ENCODE results near the gene FOXD3. TPM values are rescaled to one million over a fixed set of nuclear protein-coding genes. Genes with fewer than 3 reads are reported as not detected.

Gene FOXD3
- total and polyA plus RNA-seq, 2 experiments from 2014 or later: not detected

DNA sequence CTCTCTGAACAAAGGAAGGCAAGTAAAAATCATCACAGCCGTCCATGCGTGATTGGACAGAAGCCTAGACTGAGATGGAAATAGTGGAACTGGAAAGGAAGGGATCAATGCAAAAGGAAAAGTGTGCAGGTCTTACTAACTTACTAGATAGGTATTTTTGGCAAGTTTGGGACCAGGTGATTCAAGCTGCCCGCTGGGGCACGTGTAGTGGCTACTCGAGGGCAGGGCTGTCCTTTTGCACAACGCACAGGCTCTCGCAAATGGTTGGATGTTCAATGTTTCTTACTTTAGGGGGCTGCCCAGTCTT is 44.5 kb downstream of the FOXD3 start:
- TF ChIP-seq, protein P1, sequence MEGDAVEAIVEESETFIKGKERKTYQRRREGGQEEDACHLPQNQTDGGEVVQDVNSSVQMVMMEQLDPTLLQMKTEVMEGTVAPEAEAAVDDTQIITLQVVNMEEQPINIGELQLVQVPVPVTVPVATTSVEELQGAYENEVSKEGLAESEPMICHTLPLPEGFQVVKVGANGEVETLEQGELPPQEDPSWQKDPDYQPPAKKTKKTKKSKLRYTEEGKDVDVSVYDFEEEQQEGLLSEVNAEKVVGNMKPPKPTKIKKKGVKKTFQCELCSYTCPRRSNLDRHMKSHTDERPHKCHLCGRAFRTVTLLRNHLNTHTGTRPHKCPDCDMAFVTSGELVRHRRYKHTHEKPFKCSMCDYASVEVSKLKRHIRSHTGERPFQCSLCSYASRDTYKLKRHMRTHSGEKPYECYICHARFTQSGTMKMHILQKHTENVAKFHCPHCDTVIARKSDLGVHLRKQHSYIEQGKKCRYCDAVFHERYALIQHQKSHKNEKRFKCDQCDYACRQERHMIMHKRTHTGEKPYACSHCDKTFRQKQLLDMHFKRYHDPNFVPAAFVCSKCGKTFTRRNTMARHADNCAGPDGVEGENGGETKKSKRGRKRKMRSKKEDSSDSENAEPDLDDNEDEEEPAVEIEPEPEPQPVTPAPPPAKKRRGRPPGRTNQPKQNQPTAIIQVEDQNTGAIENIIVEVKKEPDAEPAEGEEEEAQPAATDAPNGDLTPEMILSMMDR (IDR thresholded peaks at IDR 0.05; ENCODE audit: low read depth, low read length): no peak
- DNase-seq (ENCODE audit: low read depth in 1 of 2, low spot score in 1 of 2): no peak
- no peaks in the 10 kb centered on the region for H3K36me3 ChIP-seq
- H3K4me3 ChIP-seq: peak overlapping the region; percentile 50
- no peaks in the 10 kb centered on the region for H3K4me1 ChIP-seq (ENCODE audit: low read depth)
- no peaks in the 10 kb centered on the region for H3K9me3 ChIP-seq (ENCODE audit: low read depth)
- H3K27ac ChIP-seq: peak overlapping the region; percentile 32
- no peaks in the 10 kb centered on the region for H3K27me3 ChIP-seq

DNA sequence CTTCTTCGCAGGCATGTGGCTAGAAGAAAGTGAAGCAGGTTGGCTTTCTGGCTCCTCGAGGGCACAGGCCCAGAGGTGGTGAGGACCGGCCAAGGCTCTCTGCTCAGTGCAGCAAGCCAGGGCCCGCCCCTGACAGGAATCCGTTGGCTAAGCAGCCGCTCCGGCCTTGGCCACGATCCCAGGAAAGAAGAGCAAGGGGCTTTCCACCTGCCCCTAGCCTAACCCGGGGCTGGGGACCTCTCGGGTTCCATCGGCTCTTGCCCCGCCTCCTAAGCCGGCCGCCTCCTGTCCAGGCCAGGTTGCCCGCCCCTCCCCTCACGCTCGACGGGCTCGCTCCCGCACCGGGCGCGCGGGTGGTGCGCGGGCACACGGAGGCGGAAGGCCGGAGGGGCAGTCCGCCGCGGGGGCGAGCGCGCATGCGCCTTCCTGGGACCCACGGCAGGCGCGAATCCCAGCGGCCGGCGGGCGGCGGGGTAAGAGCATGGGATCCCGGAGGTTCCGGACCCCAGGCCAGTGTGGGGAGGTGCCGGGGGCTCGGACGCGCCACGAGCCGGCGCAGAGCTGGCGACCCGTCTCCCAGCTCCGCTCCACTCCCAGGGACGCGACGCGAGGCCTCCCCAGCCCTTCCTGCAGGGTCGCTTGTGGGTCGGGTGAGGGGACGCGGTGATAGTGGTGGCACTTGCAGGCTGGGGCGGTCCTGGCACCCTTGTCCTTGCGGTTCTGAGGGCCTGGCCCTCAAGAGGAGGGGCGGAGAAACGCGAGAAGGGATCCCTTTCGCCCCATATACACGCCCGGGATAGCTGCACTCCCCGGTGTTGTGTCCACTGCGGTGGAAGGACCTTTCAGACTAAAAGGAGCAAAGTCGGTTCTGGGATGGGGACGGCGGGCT is 45.1 kb downstream of the FOXD3 start, which contains the start of gene ALG6:
ALG6 (plus strand) TSS at position 413 of the 889 bp plus-strand sequence. CDS start 3,351 bp downstream, outside the sequence.
- Histone ChIP-seq H3K9me3 (ENCODE audit: low read depth) (no peaks in the 10 kb centered on the region), H3K4me3 (peak within 1 kb of the TSS; percentile 50), H3K36me3 (no peaks in the 10 kb centered on the region), H3K4me1 (ENCODE audit: low read depth) (no peaks in the 10 kb centered on the region), H3K27ac (peak within 1 kb of the TSS; percentile 52), H3K27me3 (no peaks in the 10 kb centered on the region)
- TF ChIP-seq, protein P1 (IDR thresholded peaks at IDR 0.05; ENCODE audit: low read depth, low read length): no peak
- DNase-seq (ENCODE audit: low read depth in 1 of 2, low spot score in 1 of 2): peak; percentile 96 to 97

DNA sequence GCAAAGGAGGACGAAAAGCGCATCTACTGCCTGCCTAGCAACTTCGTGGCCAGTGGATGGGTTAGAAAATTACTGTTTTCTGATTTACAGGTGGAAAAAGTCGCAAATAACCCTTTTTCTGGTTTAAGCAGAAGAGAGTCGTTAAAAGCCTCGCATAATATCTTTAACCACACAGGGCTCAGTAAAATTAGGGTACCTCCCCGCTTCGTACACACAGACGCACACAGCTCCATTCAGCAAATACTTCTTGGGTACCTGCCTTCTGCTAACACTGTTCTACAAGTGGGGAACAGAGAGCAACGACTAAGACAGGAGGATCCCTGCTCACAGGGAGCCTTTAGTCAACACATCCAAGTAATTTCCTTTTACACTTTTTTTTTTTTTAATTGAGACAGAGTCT is 45.8 kb downstream of the FOXD3 start:
- peak overlapping the region; percentile 50 for H3K4me3 ChIP-seq
- TF ChIP-seq, protein P1 (IDR thresholded peaks at IDR 0.05; ENCODE audit: low read depth, low read length): no peak
- H3K4me1 ChIP-seq (ENCODE audit: low read depth): no peaks in the 10 kb centered on the region
- no peaks in the 10 kb centered on the region for H3K27me3 ChIP-seq
- peak overlapping the region; percentile 52 for H3K27ac ChIP-seq
- no peak for DNase-seq (ENCODE audit: low read depth in 1 of 2, low spot score in 1 of 2)
- no peaks in the 10 kb centered on the region for H3K9me3 ChIP-seq (ENCODE audit: low read depth)
- no peaks in the 10 kb centered on the region for H3K36me3 ChIP-seq

Other genes starting within 250 kb of the FOXD3 start
- gene ALG6, start 45.1 kb downstream of the FOXD3 start, total RNA-seq: 6.0 and 8.3 TPM in 2 replicates
- 6.9 and 15.0 TPM in 2 replicates for gene ALG6, start 45.1 kb downstream of the FOXD3 start, polyA plus RNA-seq
- 5.1 and 10.0 TPM in 2 replicates for gene ITGB3BP, start 200.7 kb downstream of the FOXD3 start, total RNA-seq
- gene ITGB3BP, start 200.7 kb downstream of the FOXD3 start, polyA plus RNA-seq: 21.0 and 22.0 TPM in 2 replicates
- 6.2 and 6.8 TPM in 2 replicates for gene EFCAB7, start 201.0 kb downstream of the FOXD3 start, total RNA-seq
- 10.6 and 12.5 TPM in 2 replicates for gene EFCAB7, start 201.0 kb downstream of the FOXD3 start, polyA plus RNA-seq